Measurements from ENCODE around the gene OLFML2A.
"Not testable (repeated sequence)": the region's sequence is repeated elsewhere in the genome, so short reads cannot be mapped to it uniquely, and the experiment has no call there.

The OLFML2A gene

GRCh38 chr9:124761710-124762109 is 15.2 kb upstream of the OLFML2A start:
- DNase-seq = no peak

DNA sequence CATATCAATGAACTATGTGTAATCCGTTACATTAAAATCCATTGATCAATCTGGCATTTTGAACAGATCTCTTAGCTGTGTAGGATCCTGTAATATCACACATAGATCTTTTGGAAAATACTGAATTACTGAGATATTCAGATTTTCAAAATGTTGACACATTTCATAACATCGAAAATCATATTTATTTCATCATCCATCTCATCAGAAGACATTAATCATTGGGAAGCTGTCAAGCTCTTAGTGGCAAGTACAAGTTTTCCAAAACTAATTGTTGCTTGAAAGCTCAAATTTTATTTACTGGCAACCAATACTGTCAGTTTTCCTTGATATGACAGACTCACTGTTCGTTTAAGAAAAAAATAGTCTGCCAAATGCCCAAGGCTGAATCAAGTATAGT is 14.3 kb upstream of the OLFML2A start:
- no peak for DNase-seq

GRCh38 chr9:124764774-124765438 is 12.0 kb upstream of the OLFML2A start:
- DNase-seq = peak; percentile 94

- peak; percentile 48 for DNase-seq
These were observed 11.5 kb upstream of the OLFML2A start for GRCh38 chr9:124765439-124765835.

DNA sequence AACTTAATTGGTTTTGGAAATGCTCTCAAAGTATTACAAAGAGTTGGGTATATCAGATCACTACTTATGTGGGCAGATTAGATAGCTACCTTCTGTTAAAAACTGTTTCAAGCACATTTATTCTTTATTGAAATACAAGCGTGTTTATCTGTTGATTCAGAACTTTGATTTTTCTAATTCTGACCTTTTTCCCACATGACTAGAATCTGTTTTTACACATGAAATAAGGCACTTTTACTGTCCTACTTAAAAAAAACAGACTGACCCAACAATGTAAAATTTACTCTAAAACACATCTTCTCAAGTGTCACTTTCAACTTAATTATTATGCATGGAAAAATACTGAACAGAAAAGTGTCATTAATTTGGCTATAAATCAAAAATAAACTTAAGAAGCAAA is 10.6 kb upstream of the OLFML2A start:
- DNase-seq = no peak

- DNase-seq = peak; percentile 21
These were observed 9.9 kb upstream of the OLFML2A start for GRCh38 chr9:124766815-124767554.

DNA sequence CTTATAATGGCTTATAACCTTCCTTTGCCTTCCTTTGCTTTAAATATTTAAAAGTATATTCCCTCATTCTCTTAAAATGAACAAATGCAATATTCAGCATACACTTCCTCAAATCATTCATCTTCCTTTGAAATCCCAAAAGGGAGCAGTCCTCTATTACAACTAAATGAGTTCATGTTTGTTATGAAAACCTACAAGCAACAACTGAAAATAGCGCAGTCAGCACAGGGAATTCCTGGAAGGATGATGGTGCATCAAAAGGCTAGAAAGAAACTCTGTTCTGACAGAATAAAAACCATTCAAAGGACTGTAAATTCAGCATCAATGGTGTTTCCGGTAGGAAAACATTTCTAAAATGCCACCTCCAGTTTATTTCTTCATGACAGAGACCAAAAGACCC is 9.1 kb upstream of the OLFML2A start:
- no peak for DNase-seq

DNA sequence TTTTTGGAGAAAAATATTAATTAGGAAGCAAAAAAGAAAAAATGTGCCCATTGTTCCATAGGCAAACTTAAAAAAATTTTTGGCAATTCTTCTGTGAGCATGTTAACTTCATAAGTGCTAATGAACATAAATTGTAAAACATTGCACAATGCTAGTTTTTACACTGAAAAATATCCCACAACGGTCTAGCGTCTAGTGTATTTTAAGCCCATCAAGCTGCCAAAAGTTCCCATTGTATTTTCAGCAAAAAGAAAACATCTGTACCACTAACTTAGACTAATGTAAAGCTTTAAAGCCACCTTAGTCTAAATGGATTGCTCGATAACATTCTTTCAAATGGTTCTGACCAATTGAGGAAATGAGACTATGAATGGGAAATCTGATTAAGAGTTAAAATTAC is 8.6 kb upstream of the OLFML2A start:
- no peak for DNase-seq

- peak; percentile 40 for DNase-seq
These were observed 8.0 kb upstream of the OLFML2A start for GRCh38 chr9:124768750-124769548.

GRCh38 chr9:124769549-124770358 is 7.2 kb upstream of the OLFML2A start:
- peak; percentile 44 for DNase-seq

DNA sequence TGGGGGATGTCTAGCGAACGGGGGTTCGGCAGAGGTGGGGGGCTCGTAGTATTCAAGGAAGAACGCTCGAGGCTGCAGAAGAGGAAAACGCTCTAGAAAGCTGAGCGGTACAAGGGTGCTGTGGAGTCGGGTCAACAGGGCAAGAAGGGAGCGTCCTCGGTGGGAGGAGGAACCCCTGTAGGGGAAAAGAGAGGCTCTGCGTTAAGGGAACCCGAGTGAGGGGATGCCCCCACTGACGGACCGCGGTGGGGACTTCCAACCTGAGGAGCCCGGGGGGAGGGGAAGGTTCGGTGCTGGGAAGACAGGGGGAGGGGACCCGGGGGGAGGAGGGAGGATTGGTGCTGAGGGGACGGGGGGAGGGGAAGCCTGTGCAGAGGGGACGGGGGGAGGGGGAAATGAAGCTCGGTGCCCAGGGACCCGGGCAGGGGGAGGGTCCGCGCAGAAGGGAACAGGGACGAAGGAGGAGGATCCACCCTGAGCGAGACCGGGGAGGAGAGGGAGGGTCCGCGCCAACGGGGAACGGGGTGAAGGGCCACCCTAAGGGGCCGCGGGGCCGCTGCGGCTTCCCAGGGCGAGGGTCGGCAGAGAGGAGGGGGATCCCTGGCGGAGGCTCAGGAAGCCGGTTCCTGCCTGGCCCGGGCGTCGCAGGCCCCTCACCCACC is 6.4 kb upstream of the OLFML2A start:
- peak; percentile 44 for DNase-seq

DNA sequence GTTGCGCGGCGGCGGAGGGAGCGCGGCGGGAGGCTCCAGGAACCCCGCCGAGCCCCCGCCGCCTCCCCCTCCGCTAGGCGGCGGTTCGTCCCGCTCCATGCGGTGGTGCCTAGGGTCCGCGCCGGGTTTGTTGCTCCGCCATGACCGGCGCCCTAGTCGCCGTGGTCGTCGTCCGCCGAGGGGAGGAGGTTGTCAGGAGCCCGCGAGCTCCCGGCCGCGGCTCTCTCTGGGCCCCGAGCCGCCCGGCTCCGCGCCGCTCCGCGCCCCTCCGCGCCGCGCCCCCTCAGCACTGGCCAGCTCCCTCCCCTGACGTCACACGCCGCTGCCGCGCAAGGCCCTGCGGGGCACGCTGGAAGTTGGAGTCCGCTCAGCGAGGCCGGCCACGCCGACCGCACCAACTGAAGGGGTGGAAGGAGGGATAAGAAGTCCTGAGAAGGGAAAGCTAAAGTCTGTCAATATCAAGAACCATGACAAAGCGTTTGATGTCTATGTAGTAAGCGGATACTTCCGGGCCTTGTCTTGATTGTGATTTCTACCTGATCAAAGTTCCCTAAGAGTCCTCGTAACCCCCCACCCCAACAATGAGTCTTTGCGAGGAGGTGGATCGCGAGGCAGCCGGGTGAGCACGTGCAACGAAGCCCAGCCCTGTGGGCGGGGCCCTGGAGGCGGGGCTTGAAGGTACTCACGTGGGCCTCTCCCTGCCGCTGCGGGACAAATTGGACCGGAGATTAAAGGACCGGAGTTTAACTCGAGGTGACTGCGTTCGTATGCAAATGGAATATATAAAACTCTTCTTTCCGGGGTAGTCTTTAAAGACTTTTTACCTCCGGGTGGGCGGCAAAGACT is 5.7 kb upstream of the OLFML2A start, which contains the start of gene NR6A1:
Gene NR6A1 (minus strand): TSS at position 291 of the 846 bp plus-strand sequence.
- peak; percentile 98 for DNase-seq

DNA sequence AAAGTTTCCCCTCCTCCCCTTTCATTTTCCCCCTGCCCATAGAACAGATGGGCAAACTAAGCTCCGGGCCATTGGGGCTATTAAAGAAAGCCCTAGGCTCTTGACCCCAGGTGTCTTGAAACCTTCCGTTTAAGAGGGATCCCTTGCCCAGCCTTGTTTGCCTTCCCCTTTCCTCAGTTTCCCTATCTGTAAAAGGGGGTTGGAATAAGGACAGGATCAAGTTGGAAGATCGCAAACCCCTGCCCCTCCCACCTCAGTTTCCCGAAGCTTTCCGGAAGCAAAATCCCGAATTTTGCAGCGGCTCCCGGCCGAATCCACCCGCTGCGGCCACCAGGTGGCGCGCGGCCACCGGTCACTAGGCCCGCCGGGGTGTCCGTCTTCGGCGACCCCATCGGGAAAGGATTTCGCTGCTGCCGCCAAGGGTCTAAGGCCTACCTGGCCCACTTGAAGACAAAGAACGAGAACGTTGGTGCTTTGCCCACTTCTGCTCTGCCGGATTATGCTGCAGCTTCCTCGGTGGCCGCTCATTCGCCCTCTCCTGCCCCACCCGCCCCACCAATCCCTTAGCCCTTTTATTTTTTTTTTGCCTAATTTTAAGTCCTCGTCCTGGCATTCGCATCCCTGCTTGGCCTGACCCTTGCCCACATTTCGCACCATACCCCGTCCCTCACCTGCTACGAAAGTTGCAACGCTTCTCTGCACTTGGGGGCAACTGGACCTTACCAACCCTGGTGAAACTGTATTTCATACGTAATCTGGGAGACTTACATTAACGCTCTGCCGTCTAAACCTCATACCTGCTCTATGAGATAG is 4.9 kb upstream of the OLFML2A start:
- peak; percentile 67 for DNase-seq

DNA sequence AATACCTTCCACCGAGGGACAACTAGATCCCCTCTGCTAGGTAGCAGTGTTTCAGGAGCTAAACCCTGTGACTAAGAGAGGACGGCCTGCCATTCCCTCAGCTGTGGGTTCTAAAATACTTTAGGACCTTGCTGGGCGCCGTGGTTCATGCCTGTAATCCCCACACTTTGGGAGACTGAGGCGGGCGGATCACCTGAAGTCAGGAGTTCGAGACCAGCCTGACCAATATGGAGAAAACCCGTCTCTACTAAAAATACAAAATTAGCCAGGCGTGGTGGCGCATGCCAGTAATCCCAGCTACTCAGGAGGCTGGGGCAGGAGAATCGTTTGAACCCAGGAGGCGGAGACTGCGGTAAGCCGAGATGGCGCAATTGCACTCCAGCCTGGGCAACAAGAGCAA is 4.1 kb upstream of the OLFML2A start:
- DNase-seq = not testable (repeated sequence)

GRCh38 chr9:124773473-124774128 is 3.3 kb upstream of the OLFML2A start:
- no peak for DNase-seq

DNA sequence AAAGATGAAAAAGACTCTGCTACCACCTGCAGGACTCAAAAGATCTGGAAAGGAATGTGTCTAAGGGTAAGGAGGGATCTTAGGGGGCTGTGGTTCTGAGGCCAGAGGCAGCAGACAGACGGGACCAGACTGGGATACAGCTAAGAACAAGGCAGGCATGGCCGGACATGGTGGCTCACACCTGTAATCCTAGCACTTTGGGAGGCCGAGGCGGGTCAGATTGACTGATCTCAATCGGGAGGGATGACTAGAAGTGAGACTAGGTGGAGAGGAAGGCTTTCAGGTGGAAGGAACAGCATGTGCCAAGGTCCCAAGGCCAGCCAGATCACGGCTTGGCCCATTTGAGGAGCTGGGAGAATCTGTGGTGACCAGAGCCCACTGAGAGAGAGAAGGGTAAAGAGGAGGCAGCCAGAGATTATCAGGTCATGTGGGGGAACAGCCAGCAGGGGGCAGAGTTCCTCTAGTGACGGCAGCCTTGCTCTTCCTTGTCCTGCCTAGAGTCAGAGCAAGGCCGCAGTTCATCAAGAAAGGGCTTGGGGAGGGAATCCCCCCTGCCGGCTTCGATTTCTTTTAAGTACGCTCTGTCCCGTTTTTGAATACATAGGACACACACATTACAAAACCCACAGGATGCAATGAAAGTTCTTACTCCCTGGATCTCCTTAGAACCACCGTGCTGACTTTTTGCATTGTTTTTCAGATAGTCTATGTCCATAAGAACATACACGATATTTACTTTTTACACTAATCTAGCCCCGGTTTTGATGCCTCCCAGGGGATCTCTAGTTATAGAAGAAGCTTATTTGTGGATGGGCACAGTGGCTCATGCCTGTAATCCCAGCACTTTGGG is 2.6 kb upstream of the OLFML2A start:
- DNase-seq = peak; percentile 60

- peak; percentile 41 for DNase-seq
These were observed 347 bp upstream of the OLFML2A start for GRCh38 chr9:124776618-124776953.

- DNase-seq = no peak
These were observed 1.8 kb downstream of the OLFML2A start for GRCh38 chr9:124778575-124779367.

Measured in NCI-H2171 treated with DMSO at 0.1 percent for 48 hours (cell line).